Measurements from ENCODE around the gene MGP.

- TF ChIP-seq POLR2A (IDR thresholded peaks at IDR 0.05) (no peak), POLR2AphosphoS5 (IDR thresholded peaks at IDR 0.05) (no peak), EP300 (IDR thresholded peaks at IDR 0.05) (no peak)
- TF ChIP-seq, protein P1, sequence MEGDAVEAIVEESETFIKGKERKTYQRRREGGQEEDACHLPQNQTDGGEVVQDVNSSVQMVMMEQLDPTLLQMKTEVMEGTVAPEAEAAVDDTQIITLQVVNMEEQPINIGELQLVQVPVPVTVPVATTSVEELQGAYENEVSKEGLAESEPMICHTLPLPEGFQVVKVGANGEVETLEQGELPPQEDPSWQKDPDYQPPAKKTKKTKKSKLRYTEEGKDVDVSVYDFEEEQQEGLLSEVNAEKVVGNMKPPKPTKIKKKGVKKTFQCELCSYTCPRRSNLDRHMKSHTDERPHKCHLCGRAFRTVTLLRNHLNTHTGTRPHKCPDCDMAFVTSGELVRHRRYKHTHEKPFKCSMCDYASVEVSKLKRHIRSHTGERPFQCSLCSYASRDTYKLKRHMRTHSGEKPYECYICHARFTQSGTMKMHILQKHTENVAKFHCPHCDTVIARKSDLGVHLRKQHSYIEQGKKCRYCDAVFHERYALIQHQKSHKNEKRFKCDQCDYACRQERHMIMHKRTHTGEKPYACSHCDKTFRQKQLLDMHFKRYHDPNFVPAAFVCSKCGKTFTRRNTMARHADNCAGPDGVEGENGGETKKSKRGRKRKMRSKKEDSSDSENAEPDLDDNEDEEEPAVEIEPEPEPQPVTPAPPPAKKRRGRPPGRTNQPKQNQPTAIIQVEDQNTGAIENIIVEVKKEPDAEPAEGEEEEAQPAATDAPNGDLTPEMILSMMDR (IDR thresholded peaks at IDR 0.05): no peak
Measured at GRCh38 chr12:14893506-14894250, 8.0 kb upstream of the MGP start.
